ENCODE data around the gene SLC25A20. TPM values are rescaled to one million over a fixed set of nuclear protein-coding genes. Genes with fewer than 3 reads are reported as not detected.

Gene SLC25A20, protein sequence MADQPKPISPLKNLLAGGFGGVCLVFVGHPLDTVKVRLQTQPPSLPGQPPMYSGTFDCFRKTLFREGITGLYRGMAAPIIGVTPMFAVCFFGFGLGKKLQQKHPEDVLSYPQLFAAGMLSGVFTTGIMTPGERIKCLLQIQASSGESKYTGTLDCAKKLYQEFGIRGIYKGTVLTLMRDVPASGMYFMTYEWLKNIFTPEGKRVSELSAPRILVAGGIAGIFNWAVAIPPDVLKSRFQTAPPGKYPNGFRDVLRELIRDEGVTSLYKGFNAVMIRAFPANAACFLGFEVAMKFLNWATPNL
- 13.7 TPM for polyA plus RNA-seq

DNA sequence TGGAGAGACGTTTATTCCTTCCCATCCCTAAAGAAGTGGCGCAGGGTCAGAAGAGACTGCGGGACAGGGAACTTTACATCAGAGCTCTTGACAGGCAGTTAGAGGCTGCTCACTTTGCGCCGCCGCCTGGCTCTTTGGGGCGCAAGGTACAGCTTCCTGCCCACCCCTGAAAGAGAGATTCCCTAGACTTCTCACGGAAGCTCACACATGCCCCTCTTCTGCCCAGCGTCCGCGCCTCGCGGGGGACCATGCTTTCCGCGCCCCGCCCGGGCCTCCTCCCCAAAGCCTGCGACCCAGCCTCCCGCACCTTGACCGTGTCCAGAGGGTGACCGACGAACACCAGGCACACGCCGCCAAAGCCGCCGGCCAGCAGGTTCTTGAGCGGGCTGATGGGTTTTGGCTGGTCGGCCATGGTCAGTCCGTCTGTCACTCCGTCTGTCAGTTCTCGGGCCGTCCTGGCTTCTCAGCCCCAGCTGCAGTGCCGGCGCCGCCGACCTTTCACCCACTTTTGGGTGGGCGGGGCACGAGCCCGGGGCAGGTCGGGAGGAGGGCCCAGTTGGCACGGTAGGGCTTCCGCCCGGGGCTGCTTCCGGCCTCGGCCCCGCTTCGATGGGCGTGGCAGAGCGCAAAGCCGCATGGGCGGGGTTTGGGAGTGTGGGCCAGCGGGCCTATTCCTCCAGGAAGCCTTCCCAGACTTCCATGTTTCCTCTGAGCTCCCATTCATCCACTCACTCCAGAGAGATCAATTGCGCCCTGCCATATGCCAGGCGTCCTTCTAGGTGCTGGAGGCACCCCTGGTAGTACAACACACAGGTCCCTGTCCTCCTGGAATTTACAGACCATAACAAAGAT, at the start of gene SLC25A20:
SLC25A20 (minus strand) TSS at position 500 of the 852 bp plus-strand sequence; CDS start at position 412, 88 bp downstream.
- Mint-ChIP-seq H3K27me3 (no peaks in the 10 kb centered on the region), H3K36me3 (no peaks in the 10 kb centered on the region), H3K9me3 (no peaks in the 10 kb centered on the region), H3K4me1 (peaks cover 31 to 33% (median 32%) of the 10 kb centered on the region in 3 donors), H3K27ac (peak within 1 kb of the TSS; percentile 78 to 94 (median 92)), H3K4me3 (peak within 1 kb of the TSS; percentile 95 to 99 (median 96))

DNA sequence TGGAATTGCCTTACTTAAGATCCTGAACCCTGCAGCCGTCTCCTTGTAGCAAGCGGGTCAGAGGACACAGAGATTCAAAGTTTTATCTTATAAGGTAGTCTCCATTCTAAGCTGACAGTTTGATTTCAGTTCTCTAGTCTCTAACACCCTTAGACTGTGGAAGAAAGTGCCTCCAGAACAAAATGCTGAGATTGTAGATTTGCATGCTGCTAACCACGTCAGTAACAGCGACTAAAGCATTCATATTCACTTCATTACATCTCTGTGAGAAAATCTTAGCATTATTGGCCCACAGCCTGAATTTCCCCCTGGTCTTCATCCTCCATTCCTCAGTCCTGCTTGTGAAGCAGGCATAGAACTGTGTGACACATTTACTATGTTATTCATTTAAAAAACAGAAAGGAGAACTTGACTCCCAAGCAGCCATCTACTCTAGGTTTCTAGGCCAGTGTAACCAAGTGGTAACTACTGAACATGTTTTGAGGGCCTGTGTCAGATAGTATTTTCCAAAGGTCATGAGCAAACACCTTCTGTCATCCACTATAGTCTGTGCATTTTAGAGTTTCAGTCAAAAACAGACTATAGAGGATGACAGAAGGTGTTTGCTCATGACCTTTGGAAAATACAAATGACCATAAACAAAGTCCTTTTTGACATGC, 47.3 kb upstream of the SLC25A20 start:
- H3K4me3 Mint-ChIP-seq: no peak overlapping the region
- H3K27me3 Mint-ChIP-seq: no peaks in the 10 kb centered on the region
- peak overlapping the region; percentile 20 to 93 (median 64) for H3K27ac Mint-ChIP-seq
- H3K4me1 Mint-ChIP-seq: peaks cover 12 to 41% (median 20%) of the 10 kb centered on the region in 3 donors
- no peaks in the 10 kb centered on the region for H3K9me3 Mint-ChIP-seq
- H3K36me3 Mint-ChIP-seq: peaks cover 3% of the 10 kb centered on the region

DNA sequence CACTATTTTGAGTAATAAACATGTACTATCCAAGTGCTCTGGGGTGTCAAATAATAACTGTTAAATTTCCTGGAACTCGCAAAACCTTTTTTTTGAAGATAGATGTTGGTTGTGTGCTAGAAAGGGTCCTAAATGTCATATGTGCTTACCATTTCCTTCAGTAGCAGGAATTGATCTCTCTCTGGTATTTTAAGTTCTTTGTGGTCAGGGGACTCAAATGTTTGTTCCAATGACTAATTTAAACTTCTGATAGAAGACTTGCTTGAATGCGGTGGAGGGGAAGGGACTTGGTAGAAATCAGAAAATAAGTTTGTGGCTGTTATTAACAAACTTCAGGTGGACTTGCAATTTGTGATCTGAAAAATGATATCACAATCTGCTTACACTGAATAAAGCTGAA, 46.8 kb upstream of the SLC25A20 start:
- Mint-ChIP-seq H3K27me3 (no peaks in the 10 kb centered on the region), H3K9me3 (no peaks in the 10 kb centered on the region), H3K36me3 (peaks cover 3% of the 10 kb centered on the region), H3K4me3 (no peak overlapping the region), H3K27ac (peak overlapping the region; percentile 20 to 68 (median 64)), H3K4me1 (peaks cover 12 to 42% (median 20%) of the 10 kb centered on the region in 3 donors)

DNA sequence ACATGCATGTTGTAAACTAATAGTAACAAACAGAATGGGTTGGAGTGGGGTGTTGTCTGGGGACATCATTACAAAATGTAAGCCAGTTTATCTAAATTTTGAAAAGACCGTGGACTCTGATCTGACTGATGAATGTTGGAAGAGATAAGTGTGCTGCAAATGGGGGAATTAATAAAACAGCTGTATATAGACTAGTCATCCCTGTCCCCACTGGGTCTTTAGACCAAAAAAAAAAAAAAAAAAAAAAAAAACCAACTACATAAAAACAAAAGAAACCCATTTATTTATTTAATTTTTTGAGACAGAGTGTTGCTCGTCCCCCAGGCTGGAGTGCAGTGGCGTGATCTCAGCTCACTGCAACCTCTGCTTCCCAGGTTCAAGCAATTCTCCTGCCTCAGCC, 40.0 kb upstream of the SLC25A20 start:
- H3K4me1 Mint-ChIP-seq: peaks cover 5 to 22% (median 19%) of the 10 kb centered on the region in 3 donors
- no peaks in the 10 kb centered on the region for H3K9me3 Mint-ChIP-seq
- H3K4me3 Mint-ChIP-seq: peak overlapping the region in 1 of 4 donors; percentile 47
- H3K27me3 Mint-ChIP-seq: no peaks in the 10 kb centered on the region
- peaks cover 7% of the 10 kb centered on the region for H3K36me3 Mint-ChIP-seq
- peak overlapping the region in 1 of 3 donors; percentile 47 for H3K27ac Mint-ChIP-seq

DNA sequence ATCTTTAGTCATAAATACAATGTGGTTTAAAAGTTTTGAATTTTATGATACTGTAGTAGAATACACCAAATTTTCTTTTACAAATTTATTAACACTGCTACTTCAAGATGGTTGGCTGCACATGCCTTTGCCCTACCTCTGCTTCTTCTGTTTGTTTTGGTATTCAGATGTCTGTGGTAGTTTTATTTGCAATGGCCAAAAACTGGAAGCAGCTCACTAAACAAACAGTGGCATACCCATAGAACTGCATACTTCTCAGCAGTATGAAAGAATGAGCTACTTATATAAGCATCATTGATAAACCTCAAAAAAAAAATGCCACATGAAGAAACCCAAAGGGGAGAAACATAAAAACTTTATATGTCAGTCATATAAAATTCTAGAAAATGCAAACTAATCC, 39.5 kb upstream of the SLC25A20 start:
- H3K27ac Mint-ChIP-seq: peak overlapping the region in 1 of 3 donors; percentile 47
- no peaks in the 10 kb centered on the region for H3K27me3 Mint-ChIP-seq
- H3K9me3 Mint-ChIP-seq: no peaks in the 10 kb centered on the region
- H3K4me3 Mint-ChIP-seq: no peak overlapping the region
- H3K4me1 Mint-ChIP-seq: peaks cover 5 to 19% (median 18%) of the 10 kb centered on the region in 3 donors
- peaks cover 7% of the 10 kb centered on the region for H3K36me3 Mint-ChIP-seq

DNA sequence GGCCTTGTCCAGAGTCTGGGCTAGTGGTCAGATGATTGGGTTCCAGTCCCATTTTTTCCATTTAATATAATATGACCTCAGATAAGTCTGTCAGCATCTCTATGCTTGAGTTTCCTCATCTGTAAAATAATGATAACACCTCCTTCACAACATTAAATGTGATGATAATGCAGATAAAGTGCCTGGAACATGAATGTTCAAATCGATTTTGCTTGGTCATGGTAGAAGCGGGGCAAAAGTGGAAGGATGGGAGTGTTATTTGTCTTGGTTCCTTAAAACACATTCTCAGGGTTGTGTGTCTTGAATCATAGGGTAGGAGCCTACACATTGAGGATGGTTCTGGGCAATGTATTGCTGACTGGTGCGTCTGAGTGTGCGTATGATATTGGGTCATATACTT, 36.8 kb upstream of the SLC25A20 start:
- Mint-ChIP-seq H3K27me3 (no peaks in the 10 kb centered on the region), H3K4me1 (peaks cover 9 to 27% (median 22%) of the 10 kb centered on the region in 3 donors), H3K9me3 (no peaks in the 10 kb centered on the region), H3K36me3 (peaks cover 4% of the 10 kb centered on the region), H3K27ac (no peak overlapping the region), H3K4me3 (no peak overlapping the region)

DNA sequence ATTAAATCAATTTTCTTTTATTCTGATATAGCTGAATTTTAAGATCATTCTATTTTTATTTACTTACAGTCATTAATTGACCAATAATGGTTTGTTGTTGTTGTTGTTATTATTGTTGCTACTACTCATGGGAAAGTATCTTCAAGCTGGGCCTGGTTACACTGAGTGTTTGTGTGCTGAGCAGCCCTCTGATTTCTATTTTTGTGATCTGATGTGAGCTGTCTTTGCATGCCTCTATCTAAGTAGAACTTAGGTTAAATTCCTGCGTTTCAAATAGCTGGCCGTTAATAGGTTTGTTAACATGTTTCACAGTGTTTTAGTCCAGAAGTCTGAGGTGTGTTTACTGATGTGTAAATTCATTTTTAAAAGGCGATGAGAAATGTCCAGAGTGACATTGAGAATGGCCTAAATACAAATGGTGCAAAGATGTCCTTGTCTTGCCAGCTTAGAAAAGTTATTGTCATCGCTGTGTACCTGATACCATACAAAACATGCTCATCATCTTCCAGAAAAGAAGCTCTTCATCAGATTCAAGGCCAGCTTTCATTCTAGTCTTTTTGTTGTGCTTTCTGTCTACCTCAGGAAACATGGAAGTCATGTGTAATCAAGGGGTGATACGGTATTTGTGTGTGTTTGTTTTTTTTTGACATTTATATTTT, 35.8 kb upstream of the SLC25A20 start:
- Mint-ChIP-seq H3K27ac (no peak overlapping the region), H3K9me3 (no peaks in the 10 kb centered on the region), H3K4me3 (no peak overlapping the region), H3K4me1 (peaks cover 9 to 33% (median 28%) of the 10 kb centered on the region in 3 donors), H3K36me3 (peaks cover 4% of the 10 kb centered on the region), H3K27me3 (no peaks in the 10 kb centered on the region)

DNA sequence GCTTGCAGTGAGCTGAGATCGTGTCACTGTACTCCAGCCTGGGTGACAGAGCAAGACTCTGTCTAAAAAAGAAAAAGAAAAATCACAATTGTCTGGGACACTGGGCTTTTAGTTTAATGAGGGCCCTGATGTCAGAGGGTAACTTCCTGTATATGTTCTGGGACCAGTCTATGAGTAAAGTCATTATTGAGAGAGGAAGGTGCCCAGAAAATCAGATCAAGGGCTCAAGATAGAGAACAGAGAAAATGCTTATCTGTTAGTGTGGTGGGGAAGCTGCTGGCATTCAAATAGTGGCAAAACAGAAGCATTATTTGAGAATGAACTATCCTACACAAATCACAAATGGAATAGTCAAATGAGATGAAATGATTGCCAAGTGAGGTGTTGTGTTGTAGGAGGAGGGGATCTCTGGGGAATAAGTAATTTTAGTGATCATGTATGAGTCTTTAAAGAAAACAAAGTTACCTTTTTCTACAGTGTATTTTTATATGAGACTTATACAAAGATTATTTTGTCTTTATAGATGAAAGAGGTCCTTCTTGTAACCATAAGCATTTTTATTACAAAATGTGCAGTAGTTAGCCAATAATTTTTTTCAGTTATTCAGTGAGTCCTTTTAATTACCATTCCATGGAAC, 33.4 kb upstream of the SLC25A20 start:
- Mint-ChIP-seq H3K27ac (peak overlapping the region in 1 of 3 donors; percentile 28), H3K36me3 (peaks cover 2% of the 10 kb centered on the region), H3K4me1 (peaks cover 17 to 44% (median 43%) of the 10 kb centered on the region in 3 donors), H3K9me3 (no peaks in the 10 kb centered on the region), H3K4me3 (peak overlapping the region in 1 of 4 donors; percentile 55), H3K27me3 (no peaks in the 10 kb centered on the region)

DNA sequence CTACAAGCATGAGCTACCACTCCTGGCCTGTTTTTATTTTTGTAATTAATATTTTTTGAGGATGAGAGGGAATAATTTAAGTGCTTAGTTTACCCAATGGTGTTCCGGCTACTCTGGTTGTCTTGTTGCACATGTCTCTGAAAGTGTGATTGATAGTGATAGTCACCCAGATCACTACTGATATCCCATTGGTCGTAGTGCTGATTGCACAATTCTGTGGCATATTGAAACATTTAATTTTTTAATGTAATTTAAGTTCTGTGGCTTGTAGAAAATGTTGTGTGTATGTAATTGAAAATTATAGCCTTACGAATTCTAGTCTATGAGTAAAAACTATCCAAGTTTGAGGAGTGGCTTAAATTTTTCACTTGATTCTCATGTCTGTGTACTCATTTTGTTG, 31.9 kb upstream of the SLC25A20 start:
- Mint-ChIP-seq H3K27me3 (no peaks in the 10 kb centered on the region), H3K27ac (no peak overlapping the region), H3K36me3 (peaks cover 2% of the 10 kb centered on the region), H3K9me3 (no peaks in the 10 kb centered on the region), H3K4me3 (no peak overlapping the region), H3K4me1 (peaks cover 27 to 52% (median 49%) of the 10 kb centered on the region in 3 donors)

DNA sequence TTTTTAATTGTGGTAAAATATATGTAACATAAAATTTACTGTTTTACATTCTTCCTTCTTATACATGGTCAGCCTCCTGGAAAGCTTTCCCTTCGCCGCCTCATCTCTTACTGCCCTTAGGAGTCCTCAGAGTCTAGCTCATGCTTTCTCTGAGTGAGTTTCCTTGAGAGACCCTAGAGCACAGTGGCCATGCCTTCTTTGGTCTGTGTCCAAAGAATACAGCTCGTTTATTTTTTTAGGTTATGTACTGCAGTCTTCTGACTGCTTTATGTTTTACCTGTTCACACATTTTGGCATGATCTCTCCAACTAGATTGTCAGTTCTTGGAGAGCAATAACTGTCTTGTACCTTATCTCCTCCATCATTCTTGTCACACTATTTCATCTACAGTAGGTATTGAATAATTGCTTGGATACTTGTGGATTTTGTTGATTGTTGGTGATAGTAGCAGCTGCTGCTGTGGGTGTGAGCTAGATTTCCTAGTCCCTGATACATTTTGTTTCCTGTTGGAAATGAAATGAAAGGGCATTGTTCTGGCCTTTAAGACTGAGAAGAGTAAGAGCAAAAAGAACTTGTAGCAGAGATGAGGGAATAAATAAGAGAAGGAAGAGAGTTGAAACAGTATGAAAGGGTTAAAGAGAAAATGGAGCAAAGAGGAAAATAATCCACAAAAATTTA, 30.8 kb upstream of the SLC25A20 start:
- Mint-ChIP-seq H3K9me3 (no peaks in the 10 kb centered on the region), H3K4me3 (peak overlapping the region in 2 of 4 donors; percentile 29 to 64), H3K36me3 (peaks cover 2% of the 10 kb centered on the region), H3K4me1 (peaks cover 24 to 49% (median 43%) of the 10 kb centered on the region in 3 donors), H3K27me3 (no peaks in the 10 kb centered on the region), H3K27ac (no peak overlapping the region)

DNA sequence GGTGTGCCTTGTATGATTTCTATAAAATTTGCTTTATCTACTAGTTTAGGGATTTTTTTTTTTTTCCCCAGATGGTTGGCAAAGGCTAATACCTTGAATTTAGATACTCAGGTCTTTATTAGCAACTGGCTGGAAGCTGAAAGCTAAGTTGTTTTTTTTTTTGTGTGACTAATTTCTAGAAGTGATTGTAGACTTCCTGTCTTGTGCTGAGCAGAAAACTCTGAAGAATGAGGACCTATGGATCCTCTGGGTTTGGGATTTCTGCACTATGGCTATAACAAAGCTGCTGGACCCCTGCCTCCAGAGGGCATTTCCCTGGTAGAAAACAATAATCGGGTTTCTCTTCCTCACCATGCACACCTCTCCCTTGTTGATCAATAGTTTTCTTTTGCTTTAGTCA, 30.0 kb upstream of the SLC25A20 start:
- H3K4me1 Mint-ChIP-seq: peaks cover 24 to 44% (median 40%) of the 10 kb centered on the region in 3 donors
- no peak overlapping the region for H3K27ac Mint-ChIP-seq
- no peak overlapping the region for H3K4me3 Mint-ChIP-seq

DNA sequence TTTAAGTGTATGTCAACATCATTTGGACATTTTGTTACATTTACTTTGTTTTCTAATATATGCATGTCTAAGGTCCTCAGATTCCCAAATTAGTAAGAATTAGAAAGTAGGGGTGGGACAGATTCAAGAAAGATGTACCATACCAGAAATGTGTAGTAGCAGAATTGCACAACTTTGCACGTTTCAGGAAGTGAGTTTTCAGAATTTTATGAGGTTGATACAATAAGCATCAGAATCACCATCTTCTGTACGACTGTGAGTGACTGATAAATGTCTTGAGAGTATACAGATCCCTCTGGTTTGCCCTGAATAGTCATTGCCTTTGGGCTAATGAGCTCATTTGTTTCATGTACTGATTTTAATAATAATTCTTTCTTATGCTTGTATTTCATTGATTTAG, 29.2 kb upstream of the SLC25A20 start:
- Mint-ChIP-seq H3K36me3 (no peaks in the 10 kb centered on the region), H3K27ac (no peak overlapping the region), H3K9me3 (no peaks in the 10 kb centered on the region), H3K4me1 (peaks cover 24 to 43% (median 40%) of the 10 kb centered on the region in 3 donors), H3K27me3 (no peaks in the 10 kb centered on the region), H3K4me3 (no peak overlapping the region)

More for the DNA sequence above, 30.0 kb upstream of the SLC25A20 start:
- Mint-ChIP-seq H3K27me3 (no peaks in the 10 kb centered on the region), H3K9me3 (no peaks in the 10 kb centered on the region), H3K36me3 (no peaks in the 10 kb centered on the region)

DNA sequence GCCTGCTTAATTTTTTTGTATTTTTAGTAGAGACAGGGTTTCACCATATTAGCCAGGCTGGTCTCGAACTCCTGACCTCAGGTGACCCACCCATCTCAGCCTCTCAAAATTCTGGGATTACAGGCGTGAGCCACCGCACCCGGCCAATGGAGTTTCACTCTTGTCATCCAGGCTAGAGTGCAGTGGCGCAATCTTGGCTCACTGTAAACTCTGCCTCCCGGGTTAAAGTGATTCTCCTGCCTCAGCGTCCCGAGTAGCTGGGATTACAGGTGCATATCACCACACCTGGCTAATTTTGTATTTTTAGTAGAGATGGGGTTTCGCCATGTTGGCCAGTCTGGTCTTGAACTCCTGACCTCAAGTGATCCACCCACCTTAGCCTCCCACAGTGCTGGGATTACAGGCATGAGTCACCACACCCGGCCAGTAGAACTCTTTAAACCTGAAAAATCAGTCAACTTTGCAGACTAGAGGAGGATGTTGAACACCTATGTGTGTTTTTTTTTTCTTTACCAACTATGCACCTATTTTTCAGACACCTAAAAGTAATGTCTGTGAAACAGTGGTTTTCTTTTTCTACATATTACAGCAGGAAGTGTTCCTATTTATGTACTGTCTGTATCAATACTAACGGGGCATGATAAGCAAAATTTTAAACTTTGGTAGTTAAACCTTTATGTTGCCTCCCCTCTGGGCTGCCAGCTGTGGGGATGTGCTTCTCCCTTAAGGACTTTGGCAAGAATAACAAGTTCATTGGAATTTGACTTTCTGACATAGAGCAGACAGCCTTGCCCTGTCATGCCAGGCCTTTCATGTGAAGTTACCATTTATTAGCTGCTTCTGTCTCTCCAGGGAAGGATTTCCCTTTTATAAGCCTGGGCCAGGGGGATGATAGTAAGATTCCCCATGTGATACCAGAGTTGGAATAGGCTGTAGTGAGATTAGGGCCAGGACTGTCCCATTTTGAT, 28.0 kb upstream of the SLC25A20 start:
- Mint-ChIP-seq H3K4me1 (peaks cover 26 to 38% (median 36%) of the 10 kb centered on the region in 3 donors), H3K4me3 (peak overlapping the region in 3 of 4 donors; percentile 52 to 83 (median 67)), H3K9me3 (no peaks in the 10 kb centered on the region), H3K36me3 (no peaks in the 10 kb centered on the region), H3K27me3 (no peaks in the 10 kb centered on the region), H3K27ac (peak overlapping the region in 2 of 3 donors; percentile 31 to 72)

Data from IgD-negative memory B cell (primary cell).